HUES6 (cell line): ENCODE results near the gene MCTP1.
"Not testable (repeated sequence)": the region's sequence is repeated elsewhere in the genome, so short reads cannot be mapped to it uniquely, and the experiment has no call there.

Source experiments
- H3K27ac ChIP-seq: 2 replicates; pipeline ENCODE4 v1.7.0; 2013; ENCODE audit warnings: low read depth, mild to moderate bottlenecking, low read length, inconsistent platforms
- H3K27me3 ChIP-seq: 2 replicates; pipeline ENCODE4 v1.6.1; 2013; ENCODE audit warnings: low read length; ENCODE audit not compliant: control insufficient read depth, insufficient read depth
- H3K36me3 ChIP-seq: 2 replicates; pipeline ENCODE4 v1.6.1; 2013; ENCODE audit warnings: low read length; ENCODE audit not compliant: control insufficient read depth, insufficient read depth
- H3K4me1 ChIP-seq: 2 replicates; pipeline ENCODE4 v1.6.1; 2013; ENCODE audit warnings: low read length; ENCODE audit not compliant: control insufficient read depth, insufficient read depth
- H3K4me3 ChIP-seq: 2 replicates; pipeline ENCODE4 v1.5.1; 2013; ENCODE audit warnings: low read depth, low read length
- H3K9ac ChIP-seq: one replicate; pipeline ENCODE4 v1.6.1; 2013; ENCODE audit warnings: mild to moderate bottlenecking, low read length
- H3K9me3 ChIP-seq: 2 replicates; pipeline ENCODE4 v1.6.1; 2013; ENCODE audit warnings: low read depth, low read length; ENCODE audit not compliant: control insufficient read depth, insufficient read depth

MCTP1 gene

DNA sequence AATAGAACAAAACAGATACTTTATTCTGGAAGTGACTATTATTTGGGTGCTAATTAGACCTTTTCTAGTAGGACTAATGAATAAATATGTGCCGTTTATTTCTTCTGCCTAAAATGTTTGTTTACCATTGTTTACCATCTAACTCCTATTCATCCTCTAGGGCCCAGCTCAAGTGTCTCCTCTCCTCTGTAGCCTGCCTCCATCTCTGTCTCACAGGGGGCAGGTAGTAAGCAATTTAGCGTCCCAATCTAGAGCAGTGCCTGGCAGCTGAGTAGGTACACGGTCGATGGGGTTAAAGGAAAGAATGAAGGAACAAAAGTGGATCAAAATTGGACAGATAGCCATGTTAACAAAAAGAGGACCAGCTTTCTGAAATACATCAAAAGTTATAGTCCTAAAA, 435.6 kb downstream of the MCTP1 start:
- Histone ChIP-seq H3K27ac (peak overlapping the region; percentile 46; the same call in 1 of the 2 replicates), H3K27me3 (no peaks in the 10 kb centered on the region), H3K4me3 (no peak overlapping the region), H3K9ac (no peak overlapping the region), H3K9me3 (no peaks in the 10 kb centered on the region), H3K36me3 (no peaks in the 10 kb centered on the region), H3K4me1 (peaks cover 25% of the 10 kb centered on the region)

- Histone ChIP-seq H3K36me3 (no peaks in the 10 kb centered on the region), H3K9ac (no peak overlapping the region), H3K4me1 (peaks cover 13% of the 10 kb centered on the region), H3K27me3 (no peaks in the 10 kb centered on the region), H3K27ac (no peak overlapping the region), H3K4me3 (no peak overlapping the region), H3K9me3 (no peaks in the 10 kb centered on the region)
Observed at GRCh38 chr5:94847726-94848125, 437.2 kb downstream of the MCTP1 start.

DNA sequence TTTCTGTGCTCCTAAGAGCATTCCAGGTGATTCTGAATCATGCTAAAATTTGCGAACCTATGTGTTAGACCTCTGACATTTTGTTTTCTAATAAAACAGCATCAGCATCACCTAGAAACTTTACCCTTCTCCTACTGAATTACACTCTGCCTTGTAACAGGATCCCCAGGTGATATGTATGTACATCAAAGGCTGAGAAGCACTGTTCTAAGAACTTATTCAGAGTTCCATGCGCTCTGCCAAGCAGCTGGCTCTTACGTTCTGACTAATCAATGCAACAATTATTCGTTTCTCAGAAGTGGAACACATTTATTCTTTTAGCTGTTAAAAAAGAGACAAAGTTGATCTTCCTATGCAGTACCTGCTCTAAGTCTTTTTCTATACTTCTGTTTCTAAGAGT, 437.9 kb downstream of the MCTP1 start:
- Histone ChIP-seq H3K36me3 (no peaks in the 10 kb centered on the region), H3K27me3 (no peaks in the 10 kb centered on the region)

GRCh38 chr5:94845696-94846095, 439.2 kb downstream of the MCTP1 start:
- H3K36me3 ChIP-seq, H3K9me3 ChIP-seq, H3K9ac ChIP-seq, H3K4me1 ChIP-seq, H3K4me3 ChIP-seq, H3K27me3 ChIP-seq, H3K27ac ChIP-seq: not testable (repeated sequence)

More for the DNA sequence above, 437.9 kb downstream of the MCTP1 start:
- Histone ChIP-seq H3K27ac (no peak overlapping the region), H3K9ac (no peak overlapping the region), H3K4me3 (no peak overlapping the region), H3K9me3 (no peaks in the 10 kb centered on the region), H3K4me1 (peaks cover 10% of the 10 kb centered on the region)

DNA sequence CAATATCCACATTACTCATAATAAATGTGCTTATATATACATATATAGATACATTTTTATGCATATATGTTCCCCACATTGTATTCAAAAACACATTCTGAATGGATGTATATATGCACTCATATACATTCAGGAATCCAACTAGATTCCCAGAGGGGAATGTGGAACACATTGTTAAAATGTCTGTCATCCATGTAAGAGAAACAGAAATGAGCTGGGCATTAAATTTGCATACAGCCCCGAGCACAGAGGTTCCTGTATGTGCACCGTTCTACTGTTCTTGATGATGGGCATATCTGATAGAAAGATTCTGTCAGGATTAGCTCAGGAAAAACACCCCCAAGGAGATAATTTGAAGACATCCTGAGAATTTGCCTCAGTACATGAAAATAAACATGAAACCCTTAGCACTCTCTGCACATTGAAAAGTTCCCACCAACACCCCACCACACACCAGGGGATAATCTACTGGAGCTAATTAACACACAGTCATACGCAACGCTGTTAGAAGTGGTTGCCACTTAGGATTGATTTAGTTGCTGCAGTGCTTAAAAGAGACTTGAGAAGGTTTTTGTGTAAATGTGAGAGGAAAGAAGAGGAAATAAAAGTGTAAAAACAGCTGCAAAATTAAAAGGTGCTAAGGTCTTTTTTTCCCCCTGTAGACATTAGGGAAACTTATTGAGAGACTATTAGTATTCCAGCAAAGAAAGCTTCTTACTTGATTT, 443.1 kb downstream of the MCTP1 start:
- Histone ChIP-seq H3K36me3 (no peaks in the 10 kb centered on the region), H3K9me3 (no peaks in the 10 kb centered on the region), H3K9ac (no peak overlapping the region), H3K27ac (no peak overlapping the region), H3K4me3 (no peak overlapping the region), H3K27me3 (no peaks in the 10 kb centered on the region), H3K4me1 (no peaks in the 10 kb centered on the region)

DNA sequence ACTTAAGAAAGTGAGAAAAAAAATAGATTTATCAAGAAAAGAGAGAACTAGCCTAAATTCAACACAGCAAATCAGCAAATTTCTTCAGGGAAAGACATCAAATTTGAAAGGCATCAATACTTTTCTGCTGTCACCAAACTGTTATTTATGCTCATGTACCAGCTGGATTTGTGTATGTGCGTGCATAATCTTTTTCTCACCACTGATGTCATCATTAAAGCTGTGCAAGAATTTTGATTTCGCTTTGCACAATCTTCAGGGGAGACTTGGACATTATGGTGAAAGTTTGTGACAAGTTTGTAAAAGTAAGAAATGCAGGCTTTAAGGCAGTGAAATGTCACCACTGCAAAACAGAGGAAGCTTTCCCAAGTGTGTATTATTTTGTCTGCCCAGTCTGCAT, 451.0 kb downstream of the MCTP1 start:
- Histone ChIP-seq H3K4me1 (no peaks in the 10 kb centered on the region; the same call in 1 of the 2 replicates), H3K9me3 (no peaks in the 10 kb centered on the region), H3K9ac (no peak overlapping the region), H3K4me3 (no peak overlapping the region), H3K36me3 (no peaks in the 10 kb centered on the region), H3K27ac (no peak overlapping the region), H3K27me3 (no peaks in the 10 kb centered on the region)

DNA sequence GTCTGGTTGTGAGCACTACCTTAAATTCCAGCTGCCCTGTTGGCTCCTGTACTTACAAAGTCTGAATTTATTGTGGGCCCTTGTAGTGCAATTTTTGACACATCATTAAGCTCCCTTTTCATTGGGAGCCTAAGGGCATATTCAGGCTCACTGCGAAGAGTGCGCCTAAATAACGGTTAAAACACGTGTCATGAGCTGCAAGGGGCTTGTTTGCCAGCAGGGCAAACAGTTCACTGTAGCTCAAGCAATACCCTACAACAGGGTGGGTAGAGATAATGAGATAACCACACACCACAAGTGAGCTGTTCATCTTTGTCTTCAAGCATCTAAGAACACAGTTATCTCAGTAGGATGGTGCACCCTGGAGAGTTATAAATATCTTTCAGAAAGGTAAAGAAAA, 452.2 kb downstream of the MCTP1 start:
- Histone ChIP-seq H3K36me3 (no peaks in the 10 kb centered on the region), H3K27me3 (no peaks in the 10 kb centered on the region), H3K27ac (no peak overlapping the region), H3K4me1 (no peaks in the 10 kb centered on the region; the same call in 1 of the 2 replicates), H3K4me3 (no peak overlapping the region), H3K9me3 (no peaks in the 10 kb centered on the region), H3K9ac (no peak overlapping the region)

DNA sequence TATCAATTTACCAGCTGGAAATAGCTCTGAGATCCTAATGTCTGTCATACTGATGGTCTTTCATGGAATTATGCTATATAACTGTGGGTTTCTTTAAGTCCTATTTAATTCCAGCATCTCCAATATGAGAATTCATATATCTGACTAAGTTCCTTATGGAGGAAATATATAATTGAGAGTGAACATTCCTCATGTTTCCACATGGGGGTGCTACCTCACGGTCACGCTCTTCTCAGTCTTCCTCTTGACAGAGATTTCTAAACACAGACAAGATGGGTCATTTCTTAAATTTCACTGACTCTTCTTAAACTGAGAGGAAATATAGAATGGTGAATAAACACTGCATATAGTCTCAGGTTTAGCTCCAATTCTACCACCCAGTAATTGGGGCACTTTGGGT, 454.4 kb downstream of the MCTP1 start:
- Histone ChIP-seq H3K9ac (no peak overlapping the region), H3K4me1 (no peaks in the 10 kb centered on the region; the same call in 1 of the 2 replicates), H3K27me3 (no peaks in the 10 kb centered on the region), H3K36me3 (no peaks in the 10 kb centered on the region), H3K27ac (no peak overlapping the region), H3K9me3 (no peaks in the 10 kb centered on the region), H3K4me3 (no peak overlapping the region)

- not testable (repeated sequence) for H3K36me3 ChIP-seq, H3K27me3 ChIP-seq
Observed at GRCh38 chr5:94828222-94828621, 456.7 kb downstream of the MCTP1 start.

GRCh38 chr5:94820488-94820887, 464.4 kb downstream of the MCTP1 start:
- H3K4me1 ChIP-seq, result no peaks in the 10 kb centered on the region
- H3K9me3 ChIP-seq, result no peaks in the 10 kb centered on the region
- H3K27me3 ChIP-seq, result no peaks in the 10 kb centered on the region
- H3K4me3 ChIP-seq, result no peak overlapping the region
- no peaks in the 10 kb centered on the region for H3K36me3 ChIP-seq
- no peak overlapping the region for H3K27ac ChIP-seq
- H3K9ac ChIP-seq, result no peak overlapping the region

More at GRCh38 chr5:94828222-94828621, 456.7 kb downstream of the MCTP1 start:
- not testable (repeated sequence) for H3K9me3 ChIP-seq, H3K27ac ChIP-seq, H3K4me3 ChIP-seq, H3K4me1 ChIP-seq, H3K9ac ChIP-seq

GRCh38 chr5:94818904-94819303, 466.0 kb downstream of the MCTP1 start:
- H3K36me3 ChIP-seq, result no peaks in the 10 kb centered on the region
- no peak overlapping the region for H3K9ac ChIP-seq
- H3K4me1 ChIP-seq, result no peaks in the 10 kb centered on the region
- H3K4me3 ChIP-seq, result no peak overlapping the region
- H3K9me3 ChIP-seq, result no peaks in the 10 kb centered on the region
- H3K27ac ChIP-seq, result no peak overlapping the region
- H3K27me3 ChIP-seq, result no peaks in the 10 kb centered on the region
